GM12878 (cell line): ENCODE measurements around the gene ANXA11. TPM values are rescaled to one million over a fixed set of nuclear protein-coding genes. Genes with fewer than 3 reads are reported as not detected.

Experiments used
- ATAC-seq: fragments of 200-7000 bp; cut with Tn5 transposase; 3 replicates; pipeline ENCODE4 v1.9.1; 2020; ENCODE audit warnings: mild to moderate bottlenecking, moderate library complexity
- BruUV-seq: library from RNA; stranded (reverse); fragments of 400-500 nt; replicated peaks from 2 replicates; lab custom pipeline; 2021; lab: Mats Ljungman, UMichigan
- CTCF ChIA-PET: fragments of 300-600 bp; sonication (Branson Sonifier 250); formaldehyde crosslinking; extraction: SDS; loops from one replicate; lab custom pipeline; 2021; ENCODE audit warnings: inconsistent platforms; lab: Yijun Ruan, JAX
- POLR2A ChIA-PET: fragments of 350-600 bp; formaldehyde crosslinking; extraction: SDS; loops from one replicate; lab custom pipeline; 2021; ENCODE audit warnings: inconsistent platforms; lab: Charles Lee
- RAD21 ChIA-PET: fragments of 300-600 bp; sonication (Branson Sonifier 250); formaldehyde crosslinking; loops from one replicate; lab custom pipeline; 2023; ENCODE audit warnings: antibody characterized with exemption; ENCODE audit not compliant: unreplicated experiment; lab: Charles Lee
- SMC1A ChIA-PET: fragments of 300-600 bp; sonication (Branson Sonifier 250); formaldehyde crosslinking; loops from one replicate; lab custom pipeline; 2023; ENCODE audit not compliant: unreplicated experiment, uncharacterized antibody; lab: Charles Lee
- DNase-seq: peaks from one replicate; pipeline ENCODE4 v3.0.0-alpha.2; 2011; ENCODE audit warnings: low read depth, low spot score
- FAIRE-seq: peaks from 3 replicates; lab custom pipeline; 2011; peaks lifted over from hg19 to GRCh38; lab: Jason Lieb, UNC
- H2AFZ ChIP-seq: 2 replicates; pipeline ENCODE4 v1.6.0; 2011; ENCODE audit warnings: low read depth, low read length, control low read depth; ENCODE audit not compliant: control insufficient read depth
- H3K27ac ChIP-seq: 2 replicates; pipeline ENCODE4 v1.5.1; 2011; ENCODE audit warnings: control low read depth; ENCODE audit not compliant: control insufficient read depth, insufficient read depth
- H3K27me3 ChIP-seq, 2 experiments: replicated peaks in 1 of 2; 2 replicates each; pipeline versions ENCODE4 v1.6.0 to v1.6.1; 2011; ENCODE audit warnings: low read length in 1 of 2; ENCODE audit not compliant: control insufficient read depth in 2 of 2, insufficient read depth in 2 of 2
- H3K36me3 ChIP-seq, 2 experiments: 2 replicates each; pipeline ENCODE4 v1.5.1; 2011; ENCODE audit warnings: low read length in 1 of 2; ENCODE audit not compliant: control insufficient read depth in 2 of 2, insufficient read depth in 2 of 2
- H3K4me1 ChIP-seq: 2 replicates; pipeline ENCODE4 v1.6.1; 2011; ENCODE audit warnings: mild to moderate bottlenecking, low read length, moderate library complexity, mixed read lengths; ENCODE audit not compliant: control insufficient read depth, insufficient read depth
- H3K4me2 ChIP-seq: 2 replicates; pipeline ENCODE4 v1.6.0; 2011; ENCODE audit warnings: control low read depth; ENCODE audit not compliant: control insufficient read depth, insufficient read depth
- H3K4me3 ChIP-seq: fragments of 200-600 bp; sonication (generic); 2 replicates; pipeline ENCODE4 v1.5.1; 2016
- H3K79me2 ChIP-seq: 2 replicates; pipeline ENCODE4 v1.6.0; 2011; ENCODE audit warnings: low read length; ENCODE audit not compliant: control insufficient read depth, insufficient read depth
- H3K9ac ChIP-seq: 2 replicates; pipeline ENCODE4 v1.8.0; 2011; ENCODE audit warnings: low read length, control low read depth, mixed read lengths; ENCODE audit not compliant: control insufficient read depth, insufficient read depth
- H3K9me3 ChIP-seq: replicated peaks from 3 replicates; pipeline ENCODE4 v1.5.1; 2011; ENCODE audit warnings: mild to moderate bottlenecking, low read length; ENCODE audit not compliant: control insufficient read depth, insufficient read depth
- H4K20me1 ChIP-seq: 2 replicates; pipeline ENCODE4 v1.6.0; 2011; ENCODE audit not compliant: control insufficient read depth, insufficient read depth
- CHD1 ChIP-seq: IDR thresholded peaks from 2 replicates; pipeline ENCODE4 v1.6.1; 2012; ENCODE audit warnings: low read depth, low read length, improper control_type of control experiment
- CREM ChIP-seq: IDR thresholded peaks from 2 replicates; pipeline ENCODE4 v1.6.1; 2014; ENCODE audit warnings: antibody characterized with exemption, low read depth
- NR2C2 ChIP-seq: IDR thresholded peaks from 2 replicates; pipeline ENCODE4 v1.6.1; 2011; ENCODE audit warnings: borderline replicate concordance, low read depth; ENCODE audit not compliant: control insufficient read depth, insufficient read length
- RUNX3 ChIP-seq: IDR thresholded peaks from 2 replicates; pipeline ENCODE4 v1.6.1; 2012; ENCODE audit warnings: low read length, inconsistent platforms
- SREBF2 ChIP-seq: IDR thresholded peaks from 2 replicates; pipeline ENCODE4 v1.6.1; 2012; ENCODE audit warnings: mild to moderate bottlenecking, low read length
- TARDBP ChIP-seq: IDR thresholded peaks from 2 replicates; pipeline ENCODE4 v1.6.1; 2016; ENCODE audit warnings: borderline replicate concordance
- WGBS: methylation state at CpG from one replicate; pipeline ENCODE4 v1.1.6; 2016; ENCODE audit warnings: low lambda C conversion rate; ENCODE audit not compliant: insufficient replicate concordance, insufficient coverage; ENCODE audit errors: missing lambda C conversion rate; 5-methylcytosine and 5-hydroxymethylcytosine counted together
- in situ Hi-C: fragments of 300-500 bp; cut with MboI; formaldehyde crosslinking; loops from 9 replicates; pipeline ENCODE4 v1.14.3; 2018; ENCODE audit warnings: mixed read lengths
- intact Hi-C: fragments of 100-400 bp; cut with micrococcal nuclease; formaldehyde crosslinking; loops from one replicate; pipeline ENCODE4 v1.14.2; 2022; ENCODE audit not compliant: unreplicated experiment
- polyA plus RNA-seq, 11 experiments: library from polyadenylated mRNA; depleted of rRNA in 4 of 11; unstranded in 6 of 11; stranded (reverse) in 5 of 11; fragments of >200 nt; fragmentation: Nextera tagmentation in 4 of 11; fragmentation: Illumina TruSeq in 1 of 11; extraction: Ambion mirVana in 4 of 11; extraction: Trizol in 1 of 11; gene quantifications; 1 replicate in 1 of 11; 2 replicates in 10 of 11; pipeline versions ENCODE4 v1.2.1 to v1.2.3, GENCODE V29; 2011 to 2016; ENCODE audit warnings: inconsistent platforms in 2 of 11, missing spikeins in 2 of 11, low read depth in 1 of 11
- total RNA-seq, 4 experiments: library from RNA; depleted of rRNA in 3 of 4; stranded (reverse); fragments of >200 nt in 3 of 4; fragmentation: Illumina TruSeq in 1 of 4; extraction: Trizol in 1 of 4; gene quantifications; 2 replicates each; pipeline versions ENCODE4 v1.2.1 to v1.2.3, GENCODE V29; 2013 to 2021
- TF ChIP-seq, protein P1 (sequence below): fragments of 150-350 bp; IDR thresholded peaks from 2 replicates; pipeline ENCODE4 v1.6.1; 2016; ENCODE audit warnings: low read depth, low read length
- TF ChIP-seq, protein P2 (sequence below): fragments of 450-650 bp; IDR thresholded peaks from 2 replicates; pipeline ENCODE4 v1.6.1; 2017; ENCODE audit warnings: mild to moderate bottlenecking, low read depth, inconsistent platforms; ENCODE audit not compliant: poor library complexity, severe bottlenecking
- TF ChIP-seq, protein P3 (sequence below): fragments of 450-650 bp; formaldehyde crosslinking; IDR thresholded peaks from 2 replicates; pipeline ENCODE4 v1.4.0; 2022; ENCODE audit warnings: mild to moderate bottlenecking, moderate library complexity
- TF ChIP-seq, protein P4 (sequence below): fragments of 450-650 bp; IDR thresholded peaks from 2 replicates; pipeline ENCODE4 v1.6.1; 2016; ENCODE audit warnings: mild to moderate bottlenecking

Gene ANXA11
- total and polyA plus RNA-seq, 10 of the 15 experiments (the other 5 are each of a cell fraction or from before 2014, with no cell fraction given), result 25.0 to 129 (median 72.2) TPM

DNA sequence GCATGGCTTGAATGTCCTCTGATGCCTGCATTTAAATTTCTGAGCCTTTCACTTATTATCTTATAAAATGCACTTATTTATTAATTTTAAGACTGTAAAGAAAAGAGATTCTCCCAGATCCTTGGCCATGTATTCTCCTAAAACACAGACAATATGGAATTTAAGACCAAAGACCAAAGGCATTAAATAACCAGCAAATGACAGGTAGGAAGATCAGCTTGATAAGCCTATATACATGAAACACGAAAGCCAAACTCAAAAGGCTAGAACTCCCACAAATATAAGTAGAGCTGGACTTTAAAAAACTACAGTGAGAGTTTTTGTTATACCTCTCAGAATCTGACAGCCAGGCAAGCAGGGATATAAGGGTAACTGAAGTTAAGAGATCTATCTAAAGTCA is 5.1 kb downstream of the ANXA11 start (continued):
- TF ChIP-seq, protein P1, sequence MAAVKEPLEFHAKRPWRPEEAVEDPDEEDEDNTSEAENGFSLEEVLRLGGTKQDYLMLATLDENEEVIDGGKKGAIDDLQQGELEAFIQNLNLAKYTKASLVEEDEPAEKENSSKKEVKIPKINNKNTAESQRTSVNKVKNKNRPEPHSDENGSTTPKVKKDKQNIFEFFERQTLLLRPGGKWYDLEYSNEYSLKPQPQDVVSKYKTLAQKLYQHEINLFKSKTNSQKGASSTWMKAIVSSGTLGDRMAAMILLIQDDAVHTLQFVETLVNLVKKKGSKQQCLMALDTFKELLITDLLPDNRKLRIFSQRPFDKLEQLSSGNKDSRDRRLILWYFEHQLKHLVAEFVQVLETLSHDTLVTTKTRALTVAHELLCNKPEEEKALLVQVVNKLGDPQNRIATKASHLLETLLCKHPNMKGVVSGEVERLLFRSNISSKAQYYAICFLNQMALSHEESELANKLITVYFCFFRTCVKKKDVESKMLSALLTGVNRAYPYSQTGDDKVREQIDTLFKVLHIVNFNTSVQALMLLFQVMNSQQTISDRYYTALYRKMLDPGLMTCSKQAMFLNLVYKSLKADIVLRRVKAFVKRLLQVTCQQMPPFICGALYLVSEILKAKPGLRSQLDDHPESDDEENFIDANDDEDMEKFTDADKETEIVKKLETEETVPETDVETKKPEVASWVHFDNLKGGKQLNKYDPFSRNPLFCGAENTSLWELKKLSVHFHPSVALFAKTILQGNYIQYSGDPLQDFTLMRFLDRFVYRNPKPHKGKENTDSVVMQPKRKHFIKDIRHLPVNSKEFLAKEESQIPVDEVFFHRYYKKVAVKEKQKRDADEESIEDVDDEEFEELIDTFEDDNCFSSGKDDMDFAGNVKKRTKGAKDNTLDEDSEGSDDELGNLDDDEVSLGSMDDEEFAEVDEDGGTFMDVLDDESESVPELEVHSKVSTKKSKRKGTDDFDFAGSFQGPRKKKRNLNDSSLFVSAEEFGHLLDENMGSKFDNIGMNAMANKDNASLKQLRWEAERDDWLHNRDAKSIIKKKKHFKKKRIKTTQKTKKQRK, result no peak
- no peak for TF ChIP-seq RUNX3
- TF ChIP-seq, protein P2, sequence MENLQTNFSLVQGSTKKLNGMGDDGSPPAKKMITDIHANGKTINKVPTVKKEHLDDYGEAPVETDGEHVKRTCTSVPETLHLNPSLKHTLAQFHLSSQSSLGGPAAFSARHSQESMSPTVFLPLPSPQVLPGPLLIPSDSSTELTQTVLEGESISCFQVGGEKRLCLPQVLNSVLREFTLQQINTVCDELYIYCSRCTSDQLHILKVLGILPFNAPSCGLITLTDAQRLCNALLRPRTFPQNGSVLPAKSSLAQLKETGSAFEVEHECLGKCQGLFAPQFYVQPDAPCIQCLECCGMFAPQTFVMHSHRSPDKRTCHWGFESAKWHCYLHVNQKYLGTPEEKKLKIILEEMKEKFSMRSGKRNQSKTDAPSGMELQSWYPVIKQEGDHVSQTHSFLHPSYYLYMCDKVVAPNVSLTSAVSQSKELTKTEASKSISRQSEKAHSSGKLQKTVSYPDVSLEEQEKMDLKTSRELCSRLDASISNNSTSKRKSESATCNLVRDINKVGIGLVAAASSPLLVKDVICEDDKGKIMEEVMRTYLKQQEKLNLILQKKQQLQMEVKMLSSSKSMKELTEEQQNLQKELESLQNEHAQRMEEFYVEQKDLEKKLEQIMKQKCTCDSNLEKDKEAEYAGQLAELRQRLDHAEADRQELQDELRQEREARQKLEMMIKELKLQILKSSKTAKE, result no peak

DNA sequence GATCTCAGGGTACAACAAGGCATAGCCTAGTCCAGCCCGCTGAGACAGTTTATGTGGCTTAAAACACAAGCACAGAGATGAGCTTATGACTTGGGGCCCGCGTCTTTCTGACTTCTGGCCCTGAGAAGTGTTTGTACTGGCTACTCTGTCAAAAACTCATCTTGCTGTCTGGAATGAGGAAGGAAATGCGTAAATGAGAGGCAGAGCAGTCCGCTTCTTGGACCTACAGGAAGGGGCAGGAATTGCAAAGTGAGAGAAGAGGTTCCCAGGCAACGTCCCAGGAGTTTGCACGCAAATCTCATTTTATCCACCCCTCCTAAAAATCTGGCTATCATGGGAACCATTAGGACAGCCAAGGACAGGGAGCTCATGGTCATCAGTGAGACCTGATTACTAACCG is 5.5 kb downstream of the ANXA11 start:
- ATAC-seq, result no peak
- CTCF ChIA-PET, result interaction anchor here (1.3 kb wide), 2 partner anchors 12 to 56 kb away, joined by 4 read pairs; no protein-coding TSS in a partner anchor
- POLR2A ChIA-PET, result interaction anchor here (1.8 kb wide), 1 partner anchor 12 kb away, joined by 5 read pairs; no protein-coding TSS in a partner anchor
- WGBS, result 84% methylated on average over 8 of the region's 8 CpGs
- no peaks in the 10 kb centered on the region for H4K20me1 ChIP-seq
- no TSS peak for BruUV-seq
- H3K4me1 ChIP-seq, result peaks cover 23% of the 10 kb centered on the region
- H3K36me3 ChIP-seq, result peaks cover 0 to 4% of the 10 kb centered on the region in 2 experiments; a peak in 2 of 4 replicates
- in situ Hi-C loops (no loop called here), intact Hi-C loops (no loop called here)
- H3K79me2 ChIP-seq, result peaks cover 75% of the 10 kb centered on the region
- FAIRE-seq, result no peak
- H3K9me3 ChIP-seq, result no peaks in the 10 kb centered on the region
- H3K4me3 ChIP-seq, result no peak overlapping the region
- no peak overlapping the region for H3K9ac ChIP-seq
- H2AFZ ChIP-seq, result no peak overlapping the region
- no peak overlapping the region for H3K27ac ChIP-seq
- SMC1A ChIA-PET, result interaction anchor here (0.9 kb wide), 2 partner anchors 12 kb away, joined by 3 read pairs; no protein-coding TSS in a partner anchor
- H3K27me3 ChIP-seq, result no peaks in the 10 kb centered on the region
- RAD21 ChIA-PET, result interaction anchor here (1.7 kb wide), 1 partner anchor 12 kb away, joined by 8 read pairs; no protein-coding TSS in a partner anchor
- DNase-seq, result no peak
- no peak overlapping the region for H3K4me2 ChIP-seq
- TF ChIP-seq SREBF2 (no peak), CHD1 (no peak), NR2C2 (no peak), TARDBP (no peak), CREM (no peak)
- TF ChIP-seq, protein P3, sequence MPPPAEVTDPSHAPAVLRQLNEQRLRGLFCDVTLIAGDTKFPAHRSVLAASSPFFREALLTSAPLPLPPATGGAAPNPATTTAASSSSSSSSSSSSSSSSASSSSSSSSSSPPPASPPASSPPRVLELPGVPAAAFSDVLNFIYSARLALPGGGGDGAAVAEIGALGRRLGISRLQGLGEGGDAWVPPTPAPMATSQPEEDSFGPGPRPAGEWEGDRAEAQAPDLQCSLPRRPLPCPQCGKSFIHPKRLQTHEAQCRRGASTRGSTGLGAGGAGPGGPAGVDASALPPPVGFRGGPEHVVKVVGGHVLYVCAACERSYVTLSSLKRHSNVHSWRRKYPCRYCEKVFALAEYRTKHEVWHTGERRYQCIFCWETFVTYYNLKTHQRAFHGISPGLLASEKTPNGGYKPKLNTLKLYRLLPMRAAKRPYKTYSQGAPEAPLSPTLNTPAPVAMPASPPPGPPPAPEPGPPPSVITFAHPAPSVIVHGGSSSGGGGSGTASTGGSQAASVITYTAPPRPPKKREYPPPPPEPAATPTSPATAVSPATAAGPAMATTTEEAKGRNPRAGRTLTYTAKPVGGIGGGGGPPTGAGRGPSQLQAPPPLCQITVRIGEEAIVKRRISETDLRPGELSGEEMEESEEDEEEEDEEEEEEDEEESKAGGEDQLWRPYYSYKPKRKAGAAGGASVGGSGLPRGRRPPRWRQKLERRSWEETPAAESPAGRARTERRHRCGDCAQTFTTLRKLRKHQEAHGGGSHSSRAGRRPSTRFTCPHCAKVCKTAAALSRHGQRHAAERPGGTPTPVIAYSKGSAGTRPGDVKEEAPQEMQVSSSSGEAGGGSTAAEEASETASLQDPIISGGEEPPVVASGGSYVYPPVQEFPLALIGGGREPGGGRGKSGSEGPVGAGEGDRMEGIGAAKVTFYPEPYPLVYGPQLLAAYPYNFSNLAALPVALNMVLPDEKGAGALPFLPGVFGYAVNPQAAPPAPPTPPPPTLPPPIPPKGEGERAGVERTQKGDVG (CRISPR knock-in tag), result no peak
- TF ChIP-seq, protein P4, sequence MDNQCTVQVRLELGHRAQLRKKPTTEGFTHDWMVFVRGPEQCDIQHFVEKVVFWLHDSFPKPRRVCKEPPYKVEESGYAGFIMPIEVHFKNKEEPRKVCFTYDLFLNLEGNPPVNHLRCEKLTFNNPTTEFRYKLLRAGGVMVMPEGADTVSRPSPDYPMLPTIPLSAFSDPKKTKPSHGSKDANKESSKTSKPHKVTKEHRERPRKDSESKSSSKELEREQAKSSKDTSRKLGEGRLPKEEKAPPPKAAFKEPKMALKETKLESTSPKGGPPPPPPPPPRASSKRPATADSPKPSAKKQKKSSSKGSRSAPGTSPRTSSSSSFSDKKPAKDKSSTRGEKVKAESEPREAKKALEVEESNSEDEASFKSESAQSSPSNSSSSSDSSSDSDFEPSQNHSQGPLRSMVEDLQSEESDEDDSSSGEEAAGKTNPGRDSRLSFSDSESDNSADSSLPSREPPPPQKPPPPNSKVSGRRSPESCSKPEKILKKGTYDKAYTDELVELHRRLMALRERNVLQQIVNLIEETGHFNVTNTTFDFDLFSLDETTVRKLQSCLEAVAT, result no peak
